HG03066 (cell line): ENCODE data around the gene RPS18.

Experiments
- ATAC-seq: cut with Tn5 transposase; IDR thresholded peaks from one replicate; pipeline ENCODE4 v1.9.1; 2021; ENCODE audit warnings: low read depth; ENCODE audit not compliant: unreplicated experiment

Gene RPS18

DNA sequence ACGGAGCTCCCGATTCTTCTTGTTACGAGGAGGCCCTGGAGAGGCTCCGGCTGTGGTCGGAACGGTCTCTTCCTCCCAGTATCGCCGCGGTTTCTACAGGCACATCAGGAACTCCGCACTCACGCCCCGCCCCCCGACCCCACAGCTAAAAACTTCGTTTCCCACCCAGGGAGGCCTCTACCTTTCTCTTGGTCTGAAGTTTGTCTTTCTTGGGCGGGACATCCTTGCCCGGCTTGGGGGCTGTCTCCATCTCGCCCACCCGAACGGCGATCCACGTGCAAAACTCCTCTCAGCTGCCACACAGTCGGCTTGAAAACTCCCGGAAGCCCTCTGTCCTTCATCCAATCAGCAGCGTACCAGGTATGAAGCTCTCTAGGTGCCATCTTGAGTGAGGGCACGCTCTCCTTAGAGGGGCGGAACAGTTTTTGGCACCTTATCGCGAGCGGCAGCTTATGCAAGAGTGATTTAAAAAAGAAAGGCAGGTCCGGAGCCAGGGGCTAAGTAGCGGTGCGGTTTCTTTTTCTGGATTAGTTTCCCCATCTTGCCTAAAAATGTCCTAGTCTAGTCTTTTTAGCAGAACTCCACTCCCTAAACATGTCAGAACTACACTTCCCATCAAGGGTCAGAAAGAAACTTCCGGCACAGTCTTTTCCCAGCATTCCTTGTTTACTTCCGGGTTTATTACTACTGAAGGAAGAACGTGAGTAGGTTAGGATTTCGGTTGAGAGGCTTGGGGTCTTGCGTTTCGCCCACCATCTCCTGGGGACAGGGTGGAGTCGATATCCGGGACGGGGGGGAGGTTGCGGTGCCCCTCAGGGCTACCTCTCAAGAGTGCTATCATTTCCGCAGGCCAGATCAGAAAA is 17.3 kb downstream of the RPS18 start, which contains the start of the genes PFDN6 and WDR46:
Gene PFDN6, plus strand, starts transcription at position 681 of the 863 bp plus-strand sequence. CDS start 256 bp downstream, outside the sequence.
Gene WDR46, minus strand, starts transcription at position 319 of the 863 bp plus-strand sequence. Its CDS starts 69 bp downstream, at position 250.
- peak; percentile 87 for ATAC-seq

DNA sequence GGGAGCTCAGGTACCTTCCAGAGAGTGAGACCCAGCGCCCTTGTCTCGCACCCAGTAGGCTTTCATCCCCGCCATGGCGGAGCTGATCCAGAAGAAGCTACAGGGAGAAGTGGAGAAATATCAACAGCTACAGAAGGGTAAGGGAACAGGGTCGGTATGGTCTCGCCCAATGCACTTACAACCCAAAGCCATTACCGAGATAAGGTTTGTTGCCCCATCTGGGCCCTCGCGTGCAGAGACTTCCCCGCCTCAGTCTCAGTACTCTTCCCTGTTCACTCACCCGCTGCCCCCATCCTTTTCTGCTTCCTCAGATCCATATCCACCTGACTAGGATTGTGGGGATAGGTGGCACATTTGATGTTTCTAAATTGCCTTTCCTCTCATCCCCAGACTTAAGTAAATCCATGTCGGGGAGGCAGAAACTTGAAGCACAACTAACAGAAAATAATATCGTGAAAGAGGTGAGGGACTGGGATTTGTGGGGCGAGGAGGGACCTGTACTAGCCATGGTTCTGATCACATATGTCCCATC is 18.0 kb downstream of the RPS18 start:
- ATAC-seq: no peak

DNA sequence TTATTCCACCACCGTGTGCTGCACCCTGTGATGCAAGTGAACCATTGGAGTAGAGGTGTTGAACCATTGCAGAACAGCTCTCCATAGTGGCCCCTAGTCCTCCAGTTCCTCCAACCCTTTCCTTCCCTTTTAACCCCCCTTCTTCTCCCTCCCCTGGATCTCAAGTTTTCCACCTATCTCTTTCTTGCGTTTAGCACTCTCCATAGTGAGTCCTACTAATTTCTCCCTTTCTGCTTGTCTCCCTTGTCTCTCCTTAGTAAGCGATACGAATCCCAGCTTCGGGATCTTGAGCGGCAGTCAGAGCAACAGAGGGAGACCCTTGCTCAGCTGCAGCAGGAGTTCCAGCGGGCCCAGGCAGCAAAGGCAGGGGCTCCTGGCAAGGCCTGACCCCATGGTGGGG is 18.6 kb downstream of the RPS18 start:
- no peak for ATAC-seq

DNA sequence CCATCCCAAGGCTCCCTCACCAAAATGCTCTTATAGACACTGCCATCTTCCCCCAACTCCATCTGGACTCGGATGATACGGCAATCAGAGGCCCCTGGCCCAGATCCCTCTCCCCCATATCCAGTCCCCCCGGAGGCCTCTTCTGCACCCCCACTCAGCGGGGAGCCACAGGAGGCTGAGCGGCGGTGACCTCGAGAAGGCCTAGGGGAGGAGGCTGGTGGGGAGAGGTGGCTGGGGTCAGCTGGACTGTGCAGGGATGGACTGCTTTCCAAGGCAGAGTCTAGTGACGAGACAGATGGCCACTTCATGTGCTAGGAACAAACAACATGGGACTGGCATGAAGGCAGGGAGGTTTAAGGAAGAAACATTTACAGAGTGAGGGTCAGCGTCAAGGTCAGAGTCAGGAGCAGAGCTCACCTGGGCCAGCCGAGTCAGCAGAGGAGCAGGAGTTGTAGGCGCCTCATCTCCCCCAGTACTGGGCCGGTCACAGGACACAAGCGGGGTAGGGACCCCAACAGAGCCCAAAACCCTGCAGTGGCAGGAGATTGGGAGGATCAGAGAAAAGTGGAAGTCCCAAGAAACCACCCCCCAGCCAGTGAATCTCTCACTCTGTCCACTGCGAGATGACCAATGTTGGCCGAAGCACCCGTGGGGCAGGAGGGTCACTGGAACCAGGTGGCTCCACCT is 21.3 kb downstream of the RPS18 start:
- ATAC-seq: no peak

DNA sequence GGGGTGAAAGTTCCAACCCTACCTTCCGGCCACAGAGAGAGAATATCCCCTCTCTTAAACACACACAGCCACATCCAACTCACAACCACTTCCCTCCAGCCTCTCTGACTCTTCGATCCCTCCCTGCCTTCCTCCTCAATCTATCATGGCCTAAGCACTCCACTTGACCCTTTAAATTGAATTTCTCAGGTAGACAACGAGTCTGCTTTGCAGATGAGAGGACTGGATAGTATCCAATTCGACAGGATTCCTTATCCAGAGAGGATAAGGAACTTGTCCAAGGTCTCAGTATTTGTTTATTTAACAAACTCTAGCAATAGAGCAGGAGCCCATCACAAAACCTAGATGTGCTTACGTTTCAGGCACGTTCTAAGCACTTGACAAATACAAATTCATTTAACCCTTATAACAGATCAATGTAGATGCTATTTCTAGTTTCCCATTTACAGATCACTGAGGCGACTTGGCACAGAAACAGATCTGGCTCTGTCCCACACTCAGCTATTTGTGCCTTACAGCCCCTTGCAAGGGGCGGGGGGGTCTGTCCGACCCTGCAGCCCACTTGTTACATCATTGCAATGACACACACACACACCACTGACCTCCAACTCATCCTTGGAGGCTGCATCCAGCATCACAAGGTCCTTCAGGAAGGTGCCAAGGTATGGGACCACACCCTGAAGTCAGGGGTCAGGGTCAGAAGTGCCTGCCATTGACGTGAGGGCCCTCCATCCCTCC is 22.4 kb downstream of the RPS18 start:
- ATAC-seq: no peak

DNA sequence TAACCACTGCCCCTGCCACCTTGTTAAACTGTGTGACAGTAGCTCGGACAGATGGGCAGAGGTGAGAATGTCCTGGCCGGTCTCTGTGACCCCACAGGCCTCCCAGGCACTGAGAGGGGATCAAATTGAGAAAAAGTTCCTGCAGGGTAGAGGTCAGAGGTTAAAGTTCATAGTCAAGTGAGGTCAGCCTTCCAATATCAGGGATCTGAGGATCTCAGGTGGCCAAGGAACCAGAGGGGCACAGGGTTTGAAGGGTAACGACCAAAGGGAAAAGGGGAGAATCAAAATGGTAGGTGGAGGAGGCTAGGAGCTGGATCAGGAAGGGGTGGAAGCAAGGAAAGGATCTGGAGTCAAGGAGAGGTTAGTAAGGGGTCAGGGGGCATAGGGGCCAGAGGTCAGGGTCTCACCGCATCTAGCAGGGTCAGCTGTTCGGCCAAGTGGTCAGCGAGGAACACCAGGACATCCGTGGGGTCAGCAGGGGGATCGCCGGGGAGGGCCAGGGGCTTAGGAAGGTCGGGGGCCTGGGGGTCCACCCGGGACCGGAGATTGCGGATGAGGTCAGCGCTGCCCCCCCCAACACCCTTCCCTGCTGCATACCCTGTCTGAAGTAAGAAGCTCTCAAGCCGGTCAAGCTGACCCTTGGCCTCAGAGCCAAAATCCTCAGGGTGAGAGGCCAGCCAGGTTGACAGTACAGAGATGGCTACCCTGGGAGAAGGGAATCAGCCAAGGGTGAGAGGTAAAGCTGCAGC is 23.9 kb downstream of the RPS18 start:
- no peak for ATAC-seq

DNA sequence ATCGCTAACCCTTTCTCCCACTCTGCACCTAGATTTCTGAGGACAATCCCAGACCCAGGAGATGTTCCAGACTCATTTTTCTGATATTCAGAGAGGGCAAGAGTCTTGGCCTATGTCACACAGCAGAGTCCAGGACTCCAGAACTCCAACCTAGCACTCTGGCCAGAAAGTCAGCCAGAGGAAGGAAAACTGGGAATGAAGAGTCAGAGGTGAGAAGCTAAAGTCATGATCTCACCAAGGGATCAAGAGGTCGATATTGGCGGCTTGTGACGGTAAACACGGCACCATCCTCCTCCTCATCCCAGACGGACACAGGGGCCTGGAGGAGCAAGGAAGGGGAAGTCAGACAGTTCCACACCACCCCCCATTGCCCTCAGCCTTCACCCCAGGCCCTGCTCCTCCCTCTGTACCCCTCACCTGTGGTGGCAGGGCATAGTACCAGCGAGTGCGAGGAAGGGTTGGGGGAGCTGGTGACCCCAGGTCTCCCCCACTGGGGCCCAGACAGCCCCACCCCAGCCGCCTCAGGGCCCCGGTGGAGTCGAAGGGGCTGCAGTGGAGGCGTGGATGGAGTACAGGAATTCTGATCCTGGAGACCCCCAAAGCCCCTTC is 25.0 kb downstream of the RPS18 start:
- ATAC-seq: no peak

DNA sequence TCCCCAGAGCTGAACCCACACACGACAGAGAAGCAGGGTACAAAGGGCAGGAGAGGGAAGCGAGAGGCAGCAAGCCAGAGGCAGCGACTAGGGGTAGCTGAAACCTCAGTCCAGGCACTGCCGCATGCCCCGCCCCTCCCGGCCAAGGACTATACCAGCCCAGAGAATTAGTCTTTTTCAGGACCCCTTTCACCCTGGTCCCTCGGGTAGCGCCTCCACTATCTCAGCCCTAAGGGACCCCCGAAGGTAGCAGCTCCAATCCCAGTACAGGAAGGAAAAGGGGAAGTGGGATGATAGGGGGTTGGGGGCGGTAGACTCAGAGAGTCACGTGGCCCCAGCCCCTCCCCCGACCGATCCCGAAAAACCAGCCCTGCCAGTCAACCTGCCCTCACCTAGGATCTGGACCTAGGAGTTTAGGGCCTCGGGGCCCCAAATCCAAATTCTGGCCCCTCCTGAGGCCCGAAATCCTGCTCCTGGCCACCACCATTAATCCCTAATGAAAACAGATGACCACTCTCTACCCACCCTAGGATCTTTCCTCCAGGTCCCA is 25.6 kb downstream of the RPS18 start:
- ATAC-seq: no peak

DNA sequence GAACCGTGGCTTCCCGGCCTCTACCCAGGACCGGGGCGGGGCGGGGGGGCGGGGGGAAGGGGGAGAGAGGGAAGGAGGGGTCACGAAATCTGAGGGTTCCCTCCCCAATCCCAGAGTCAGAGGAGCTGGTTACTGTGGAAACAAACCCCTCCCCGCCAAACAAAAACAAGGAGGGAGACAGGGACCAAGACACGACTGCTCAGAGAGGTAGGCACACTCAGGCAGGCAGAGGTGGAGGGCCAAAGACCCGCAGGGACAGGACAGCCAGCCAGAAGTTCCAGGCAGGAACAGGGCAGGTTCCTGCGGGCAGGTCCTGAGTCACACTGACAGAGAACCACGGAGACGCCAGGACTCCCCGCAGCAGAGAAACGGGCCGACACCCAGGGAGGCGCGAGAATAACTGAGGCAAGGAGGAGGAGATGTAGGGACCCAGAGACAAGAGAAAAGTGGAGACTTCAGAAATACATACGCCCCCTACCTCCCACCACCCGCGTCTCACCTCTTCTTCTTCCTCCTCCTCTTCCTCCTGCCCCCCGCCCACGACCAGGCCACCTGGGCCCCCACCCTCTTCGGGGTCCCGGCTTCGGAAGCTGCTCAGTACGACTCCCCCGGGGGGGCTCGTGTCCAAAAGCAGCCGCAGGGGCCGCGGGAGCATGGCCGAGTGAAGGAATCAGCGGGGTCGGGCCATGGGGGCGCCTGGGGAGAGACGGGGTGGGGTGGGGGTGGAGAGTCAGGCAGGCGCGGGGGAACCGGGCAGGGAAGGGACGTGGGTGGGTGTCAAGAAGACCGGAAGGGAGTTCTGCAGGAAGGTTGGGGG is 26.3 kb downstream of the RPS18 start:
- no peak for ATAC-seq

DNA sequence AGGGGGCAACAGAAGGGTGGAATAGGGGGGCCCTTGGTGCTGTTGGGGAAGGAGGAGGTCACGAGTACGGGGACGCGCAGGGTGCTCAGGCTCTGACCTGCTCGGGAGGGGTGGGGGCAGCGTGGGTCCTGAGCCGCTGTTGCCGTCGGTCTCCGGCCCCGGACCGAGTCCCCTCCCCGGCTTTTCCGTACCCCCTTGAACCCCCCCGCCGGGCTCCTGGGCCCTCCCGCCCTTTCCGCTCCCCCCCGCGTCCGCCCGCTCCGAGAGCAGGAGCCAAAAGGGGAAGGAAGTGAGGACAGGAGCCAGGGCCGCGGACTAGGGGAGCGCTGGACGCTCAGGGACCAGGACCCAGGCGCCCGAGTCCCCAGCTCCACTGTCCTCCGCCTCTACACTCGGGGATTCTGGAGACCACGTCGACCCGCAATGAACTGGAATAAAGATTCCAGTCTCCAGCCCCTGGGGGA is 26.9 kb downstream of the RPS18 start, which contains the start of gene RGL2:
Gene RGL2, minus strand, starts transcription at position 170 of the 464 bp plus-strand sequence. CDS start 332 bp downstream, outside the sequence.
- peak; percentile 29 for ATAC-seq

DNA sequence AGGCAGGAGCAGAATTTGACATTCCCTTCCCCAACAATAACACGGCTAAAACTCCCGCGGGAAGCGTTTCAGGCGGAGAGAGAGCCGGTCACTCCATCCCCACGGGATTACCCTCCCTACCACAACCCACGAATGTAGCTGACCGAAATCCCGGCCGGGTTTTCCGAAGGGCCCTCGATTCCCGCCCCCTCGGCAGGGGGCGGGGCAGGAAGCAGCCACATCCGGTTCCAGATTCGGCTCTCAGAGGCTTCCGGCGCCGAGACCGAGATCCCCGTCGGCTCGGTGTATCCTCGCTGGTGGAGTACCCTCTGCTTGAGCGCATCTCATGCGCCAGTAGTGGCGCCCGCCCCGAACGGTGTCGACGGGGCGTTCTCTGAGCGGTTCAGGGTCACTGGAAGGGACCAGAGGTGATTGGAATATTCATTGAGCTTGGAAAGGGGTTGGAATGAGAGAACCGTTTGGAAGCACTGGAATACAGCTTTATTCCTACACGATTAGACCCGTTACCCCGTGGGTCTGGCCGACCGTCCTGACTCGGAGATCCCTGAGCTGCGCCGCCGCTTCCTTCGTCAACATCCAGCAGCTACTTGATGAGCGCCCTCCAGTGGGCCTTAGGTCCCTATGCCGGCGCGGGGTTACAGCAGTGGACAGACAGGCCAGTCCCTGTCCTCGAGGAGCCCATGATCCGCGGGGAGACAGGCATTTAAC is 27.5 kb downstream of the RPS18 start:
- peak; percentile 71 for ATAC-seq

DNA sequence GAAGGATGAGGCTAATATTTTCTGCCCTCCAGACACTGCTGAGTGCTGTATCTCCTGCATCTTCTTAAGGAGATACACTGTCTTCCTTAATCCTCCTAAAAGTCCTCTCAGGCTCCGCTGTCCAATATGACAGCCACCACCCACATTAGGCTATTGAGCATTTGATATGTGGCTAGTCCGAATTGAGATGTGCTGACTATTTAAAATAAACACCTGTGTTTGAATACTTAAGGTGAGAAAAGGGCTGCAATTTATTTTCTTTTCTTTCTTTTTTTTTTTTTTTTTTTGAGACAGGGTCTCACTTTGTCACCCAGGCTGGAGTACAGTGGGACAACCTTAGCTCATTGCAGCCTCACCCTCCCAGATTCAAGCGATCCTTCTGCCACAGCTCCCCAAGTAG is 30.0 kb downstream of the RPS18 start:
- no peak for ATAC-seq

DNA sequence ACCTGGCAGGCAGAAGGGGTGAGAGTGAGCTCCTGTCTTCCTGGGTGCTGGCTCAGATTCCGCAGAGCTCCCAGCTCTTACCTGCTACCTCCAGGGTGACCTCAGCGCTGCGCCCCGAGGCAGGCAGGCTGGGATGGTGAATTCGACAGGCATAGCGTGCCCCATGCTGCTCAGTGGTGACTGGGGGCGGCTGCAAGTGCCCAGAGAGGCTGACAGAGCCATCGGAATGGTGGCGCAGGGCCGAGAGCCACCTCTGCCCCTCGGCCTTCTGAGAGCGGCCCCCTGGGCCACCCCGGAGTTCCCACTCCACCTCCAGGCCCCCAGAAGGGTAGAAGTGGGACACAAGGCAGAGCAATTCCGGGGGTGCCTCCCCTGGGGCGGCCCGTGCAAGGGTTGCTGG is 32.3 kb downstream of the RPS18 start:
- no peak for ATAC-seq

DNA sequence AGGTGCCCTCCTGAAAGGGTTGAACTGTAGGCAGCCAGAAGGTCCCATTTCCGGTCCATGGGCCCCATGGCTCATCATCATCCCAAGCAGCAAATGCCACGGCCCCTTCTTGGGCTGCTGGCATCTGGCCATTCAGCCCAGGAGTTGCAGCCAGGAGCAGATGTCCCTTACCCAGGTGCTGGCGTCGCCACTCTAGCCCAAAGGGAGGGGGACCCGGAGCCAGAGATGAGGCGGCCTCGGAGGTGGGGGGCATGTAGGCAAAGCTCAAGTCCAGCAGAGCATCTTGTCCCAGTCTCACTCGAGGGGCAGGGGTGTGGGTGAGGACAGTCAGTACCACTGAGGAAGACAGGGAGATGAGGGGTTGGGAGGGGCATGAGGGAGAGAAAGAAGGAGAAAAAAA is 33.2 kb downstream of the RPS18 start:
- no peak for ATAC-seq

DNA sequence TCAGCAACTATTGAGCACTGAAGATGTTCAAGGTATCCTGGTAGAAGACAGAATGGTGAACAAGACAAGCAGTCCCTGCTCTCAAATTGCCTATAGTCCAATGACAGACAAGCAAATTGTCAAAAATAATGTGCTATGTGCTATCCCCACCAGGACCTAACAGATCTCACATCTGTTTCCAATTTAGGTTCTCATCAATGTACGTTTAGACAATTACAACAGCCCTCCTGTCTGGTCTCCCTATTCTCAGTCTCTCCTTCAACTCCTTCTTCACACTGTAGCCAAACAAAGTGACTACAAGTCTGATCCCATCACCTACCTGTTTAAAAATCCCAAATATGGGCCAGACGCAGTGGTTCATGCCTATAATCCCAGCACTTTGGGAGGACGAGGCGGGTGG is 34.5 kb downstream of the RPS18 start:
- ATAC-seq: no peak

DNA sequence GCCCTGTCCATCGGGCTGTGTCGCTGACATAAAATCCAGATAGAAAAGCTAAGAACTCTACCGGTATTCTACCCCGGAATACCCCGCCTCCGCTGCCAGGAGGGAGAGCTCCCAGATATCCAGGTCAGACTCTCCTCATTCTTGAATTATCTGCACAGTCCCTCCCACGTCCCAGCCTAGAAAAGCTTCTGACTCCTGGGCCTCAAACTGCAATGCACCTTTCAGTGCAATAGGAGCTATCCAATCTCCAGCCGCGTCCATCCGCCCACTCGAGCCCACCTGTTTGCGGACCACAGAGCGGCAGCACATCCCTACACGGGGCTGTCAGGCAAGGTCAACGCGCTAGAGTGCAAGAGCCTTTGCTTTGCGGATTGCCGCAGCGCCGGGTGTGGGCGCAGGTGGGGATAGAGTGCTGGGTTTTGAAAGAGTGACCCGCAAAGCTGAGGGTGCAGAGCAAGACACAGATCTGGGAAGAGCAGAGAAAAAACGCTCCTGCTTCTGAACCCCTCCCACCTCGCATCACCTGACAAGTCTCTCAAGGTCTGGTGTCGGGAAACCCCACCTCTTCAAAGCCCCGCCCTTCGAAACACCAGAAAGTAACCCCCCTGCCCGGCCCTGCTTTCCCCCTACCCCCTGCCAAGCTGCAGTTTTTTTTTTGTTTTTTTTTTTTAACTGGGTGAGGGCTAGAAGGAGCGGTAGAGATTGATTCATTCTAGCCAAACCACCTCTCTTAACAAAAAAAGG is 40.7 kb downstream of the RPS18 start:
- no peak for ATAC-seq

DNA sequence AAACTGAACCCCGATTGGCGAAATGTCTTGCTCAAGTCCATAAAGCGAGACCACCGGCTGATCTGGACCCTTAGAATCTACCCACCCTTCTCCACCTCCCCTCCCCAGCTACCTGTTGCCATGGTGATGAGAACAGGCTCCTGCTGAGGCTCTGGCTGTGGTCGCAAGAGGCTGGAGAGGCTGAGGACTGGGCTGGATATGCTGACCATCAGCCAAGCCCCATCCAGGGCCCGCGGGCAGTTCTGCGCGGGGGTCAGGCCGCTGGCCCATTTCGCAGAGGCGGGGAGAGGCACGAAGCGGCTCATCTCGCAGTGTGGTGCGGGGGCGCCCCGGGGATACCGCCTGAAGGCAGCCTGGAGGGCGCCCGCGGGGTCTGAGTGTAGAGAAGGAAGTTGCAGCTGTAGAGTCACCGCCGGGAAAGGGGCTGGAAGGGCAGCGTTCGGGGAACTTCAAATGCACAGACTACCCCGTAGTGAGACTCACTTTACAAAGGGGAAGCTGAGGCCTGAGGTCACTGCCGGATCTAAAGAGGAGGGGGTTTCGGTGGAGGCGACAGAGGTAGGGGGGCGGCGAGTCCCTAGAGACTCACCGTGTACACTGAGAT is 41.3 kb downstream of the RPS18 start:
- no peak for ATAC-seq
